ENCODE results near the gene CLEC4M.

Gene CLEC4M

GRCh38 chr19:7731615-7732014, 31.4 kb upstream of the CLEC4M start:
- H3K27me3 ChIP-seq (replicated peaks; ENCODE audit: control insufficient read depth, insufficient read depth, low read length), result peaks cover 67% of the 10 kb centered on the region
- no peak overlapping the region for H3K9ac ChIP-seq (ENCODE audit: low read length)
- no peaks in the 10 kb centered on the region for H3K9me3 ChIP-seq (ENCODE audit: control insufficient read depth, low read length)
- no peaks in the 10 kb centered on the region for H3K4me1 ChIP-seq (ENCODE audit: control insufficient read depth, insufficient read depth, low read length)
- no peak overlapping the region for H3K4me3 ChIP-seq (ENCODE audit: low read length)
- no peak for DNase-seq (ENCODE audit: low read depth)
- no peaks in the 10 kb centered on the region for H3K36me3 ChIP-seq (ENCODE audit: control insufficient read depth, insufficient read depth, low read length, severe bottlenecking)

- no peaks in the 10 kb centered on the region for H3K9me3 ChIP-seq (ENCODE audit: control insufficient read depth, low read length)
- peaks cover 65% of the 10 kb centered on the region for H3K27me3 ChIP-seq (replicated peaks; ENCODE audit: control insufficient read depth, insufficient read depth, low read length)
- no peaks in the 10 kb centered on the region for H3K4me1 ChIP-seq (ENCODE audit: control insufficient read depth, insufficient read depth, low read length)
- no peak within 1 kb of the TSS for H3K9ac ChIP-seq (ENCODE audit: low read length)
- no peak for DNase-seq (ENCODE audit: low read depth)
- H3K4me3 ChIP-seq (ENCODE audit: low read length), result no peak within 1 kb of the TSS
- H3K36me3 ChIP-seq (ENCODE audit: control insufficient read depth, insufficient read depth, low read length, severe bottlenecking), result no peaks in the 10 kb centered on the region
Observed at GRCh38 chr19:7732045-7732444, 31.0 kb upstream of the CLEC4M start, which contains the start of gene CLEC4G. Gene CLEC4G, minus strand, starts transcription at chr19:7732110. Its CDS starts 8 bp downstream, at chr19:7732102.

GRCh38 chr19:7733376-7733775, 29.7 kb upstream of the CLEC4M start:
- Histone ChIP-seq H3K9ac (ENCODE audit: low read length) (no peak overlapping the region), H3K4me3 (ENCODE audit: low read length) (no peak overlapping the region), H3K4me1 (ENCODE audit: control insufficient read depth, insufficient read depth, low read length) (no peaks in the 10 kb centered on the region), H3K9me3 (ENCODE audit: control insufficient read depth, low read length) (no peaks in the 10 kb centered on the region), H3K36me3 (ENCODE audit: control insufficient read depth, insufficient read depth, low read length, severe bottlenecking) (no peaks in the 10 kb centered on the region), H3K27me3 (replicated peaks; ENCODE audit: control insufficient read depth, insufficient read depth, low read length) (peaks cover 57% of the 10 kb centered on the region)
- no peak for DNase-seq (ENCODE audit: low read depth)

GRCh38 chr19:7734220-7735203, 28.5 kb upstream of the CLEC4M start:
- H3K9me3 ChIP-seq (ENCODE audit: control insufficient read depth, low read length), result no peaks in the 10 kb centered on the region
- no peak overlapping the region for H3K9ac ChIP-seq (ENCODE audit: low read length)
- peaks cover 52% of the 10 kb centered on the region for H3K27me3 ChIP-seq (replicated peaks; ENCODE audit: control insufficient read depth, insufficient read depth, low read length)
- no peak overlapping the region for H3K4me3 ChIP-seq (ENCODE audit: low read length)
- H3K36me3 ChIP-seq (ENCODE audit: control insufficient read depth, insufficient read depth, low read length, severe bottlenecking), result no peaks in the 10 kb centered on the region
- DNase-seq (ENCODE audit: low read depth), result peak; percentile 29
- no peaks in the 10 kb centered on the region for H3K4me1 ChIP-seq (ENCODE audit: control insufficient read depth, insufficient read depth, low read length)

GRCh38 chr19:7736148-7736547, 26.9 kb upstream of the CLEC4M start:
- H3K9ac ChIP-seq (ENCODE audit: low read length), result no peak overlapping the region
- H3K36me3 ChIP-seq (ENCODE audit: control insufficient read depth, insufficient read depth, low read length, severe bottlenecking), result no peaks in the 10 kb centered on the region
- no peak overlapping the region for H3K4me3 ChIP-seq (ENCODE audit: low read length)
- H3K9me3 ChIP-seq (ENCODE audit: control insufficient read depth, low read length), result no peaks in the 10 kb centered on the region
- DNase-seq (ENCODE audit: low read depth), result no peak
- H3K4me1 ChIP-seq (ENCODE audit: control insufficient read depth, insufficient read depth, low read length), result no peaks in the 10 kb centered on the region
- peaks cover 60% of the 10 kb centered on the region for H3K27me3 ChIP-seq (replicated peaks; ENCODE audit: control insufficient read depth, insufficient read depth, low read length)

- H3K4me3 ChIP-seq (ENCODE audit: low read length), result no peak overlapping the region
- no peaks in the 10 kb centered on the region for H3K9me3 ChIP-seq (ENCODE audit: control insufficient read depth, low read length)
- no peaks in the 10 kb centered on the region for H3K4me1 ChIP-seq (ENCODE audit: control insufficient read depth, insufficient read depth, low read length)
- peaks cover 49% of the 10 kb centered on the region for H3K27me3 ChIP-seq (replicated peaks; ENCODE audit: control insufficient read depth, insufficient read depth, low read length)
- H3K9ac ChIP-seq (ENCODE audit: low read length), result no peak overlapping the region
- DNase-seq (ENCODE audit: low read depth), result no peak
- no peaks in the 10 kb centered on the region for H3K36me3 ChIP-seq (ENCODE audit: control insufficient read depth, insufficient read depth, low read length, severe bottlenecking)
Observed at GRCh38 chr19:7737215-7737614, 25.8 kb upstream of the CLEC4M start.

- no peak for DNase-seq (ENCODE audit: low read depth)
- H3K9me3 ChIP-seq (ENCODE audit: control insufficient read depth, low read length), result no peaks in the 10 kb centered on the region
- H3K4me1 ChIP-seq (ENCODE audit: control insufficient read depth, insufficient read depth, low read length), result no peaks in the 10 kb centered on the region
- H3K36me3 ChIP-seq (ENCODE audit: control insufficient read depth, insufficient read depth, low read length, severe bottlenecking), result no peaks in the 10 kb centered on the region
- H3K9ac ChIP-seq (ENCODE audit: low read length), result no peak overlapping the region
- H3K4me3 ChIP-seq (ENCODE audit: low read length), result no peak overlapping the region
- H3K27me3 ChIP-seq (replicated peaks; ENCODE audit: control insufficient read depth, insufficient read depth, low read length), result peaks cover 50% of the 10 kb centered on the region
Observed at GRCh38 chr19:7738023-7738422, 25.0 kb upstream of the CLEC4M start.

- DNase-seq (ENCODE audit: low read depth), result no peak
- H3K36me3 ChIP-seq (ENCODE audit: control insufficient read depth, insufficient read depth, low read length, severe bottlenecking), result no peaks in the 10 kb centered on the region
- H3K9ac ChIP-seq (ENCODE audit: low read length), result no peak overlapping the region
- H3K4me1 ChIP-seq (ENCODE audit: control insufficient read depth, insufficient read depth, low read length), result no peaks in the 10 kb centered on the region
- H3K4me3 ChIP-seq (ENCODE audit: low read length), result no peak overlapping the region
- peaks cover 56% of the 10 kb centered on the region for H3K27me3 ChIP-seq (replicated peaks; ENCODE audit: control insufficient read depth, insufficient read depth, low read length)
- H3K9me3 ChIP-seq (ENCODE audit: control insufficient read depth, low read length), result no peaks in the 10 kb centered on the region
Observed at GRCh38 chr19:7739211-7739755, 23.8 kb upstream of the CLEC4M start.

GRCh38 chr19:7739801-7740681, 23.0 kb upstream of the CLEC4M start:
- DNase-seq (ENCODE audit: low read depth), result no peak
- Histone ChIP-seq H3K27me3 (replicated peaks; ENCODE audit: control insufficient read depth, insufficient read depth, low read length) (peaks cover 57% of the 10 kb centered on the region), H3K9ac (ENCODE audit: low read length) (no peak overlapping the region), H3K9me3 (ENCODE audit: control insufficient read depth, low read length) (no peaks in the 10 kb centered on the region), H3K4me1 (ENCODE audit: control insufficient read depth, insufficient read depth, low read length) (no peaks in the 10 kb centered on the region), H3K36me3 (ENCODE audit: control insufficient read depth, insufficient read depth, low read length, severe bottlenecking) (no peaks in the 10 kb centered on the region), H3K4me3 (ENCODE audit: low read length) (no peak overlapping the region)

GRCh38 chr19:7740682-7741054, 22.4 kb upstream of the CLEC4M start:
- Histone ChIP-seq H3K27me3 (replicated peaks; ENCODE audit: control insufficient read depth, insufficient read depth, low read length) (peaks cover 53% of the 10 kb centered on the region), H3K4me1 (ENCODE audit: control insufficient read depth, insufficient read depth, low read length) (no peaks in the 10 kb centered on the region), H3K9ac (ENCODE audit: low read length) (no peak overlapping the region), H3K9me3 (ENCODE audit: control insufficient read depth, low read length) (no peaks in the 10 kb centered on the region), H3K4me3 (ENCODE audit: low read length) (no peak overlapping the region), H3K36me3 (ENCODE audit: control insufficient read depth, insufficient read depth, low read length, severe bottlenecking) (no peaks in the 10 kb centered on the region)
- DNase-seq (ENCODE audit: low read depth), result no peak

GRCh38 chr19:7742575-7742974, 20.5 kb upstream of the CLEC4M start:
- DNase-seq (ENCODE audit: low read depth), result no peak
- no peaks in the 10 kb centered on the region for H3K4me1 ChIP-seq (ENCODE audit: control insufficient read depth, insufficient read depth, low read length)
- no peaks in the 10 kb centered on the region for H3K36me3 ChIP-seq (ENCODE audit: control insufficient read depth, insufficient read depth, low read length, severe bottlenecking)

More at GRCh38 chr19:7742575-7742974, 20.5 kb upstream of the CLEC4M start:
- H3K9ac ChIP-seq (ENCODE audit: low read length), result no peak overlapping the region
- no peaks in the 10 kb centered on the region for H3K9me3 ChIP-seq (ENCODE audit: control insufficient read depth, low read length)
- peaks cover 47% of the 10 kb centered on the region for H3K27me3 ChIP-seq (replicated peaks; ENCODE audit: control insufficient read depth, insufficient read depth, low read length)
- H3K4me3 ChIP-seq (ENCODE audit: low read length), result no peak overlapping the region

All from adipocyte (in vitro differentiated cells).